Measurements from ENCODE around the gene AMFR. TPM values are rescaled to one million over a fixed set of nuclear protein-coding genes. Genes with fewer than 3 reads are reported as not detected.

AMFR gene
- polyA plus RNA-seq, 3 donors, result 28.3 to 68.1 (median 48.9) TPM

DNA sequence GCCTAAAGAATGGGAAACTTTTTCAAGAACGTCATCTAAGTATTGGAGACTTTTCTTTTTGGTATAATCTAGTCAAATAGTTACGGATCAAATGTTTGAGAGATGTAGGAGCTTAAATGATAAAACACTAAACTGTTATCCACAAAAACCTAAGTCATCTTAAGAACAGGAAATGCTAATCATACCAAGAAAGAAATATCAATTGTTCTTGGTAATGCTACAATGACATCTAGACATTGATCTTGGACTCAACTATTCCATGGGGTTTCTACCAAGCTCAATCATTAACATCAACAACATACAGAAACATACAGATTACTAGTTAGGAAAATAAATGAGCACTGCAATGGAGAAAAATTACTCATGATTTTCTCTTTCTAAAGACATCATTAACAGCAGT lies 21.9 kb upstream of the AMFR start:
- DNase-seq, result no peak
- H3K4me3 ChIP-seq (replicated peaks in 1 of 3; ENCODE audit: low read depth in 2 of 3, low read length in 3 of 3), result no peak overlapping the region
- H3K9me3 ChIP-seq (replicated peaks in 1 of 2; ENCODE audit: control insufficient read depth in 1 of 2, insufficient read depth in 1 of 2, low read length in 2 of 2), result no peaks in the 10 kb centered on the region
- H4K20me1 ChIP-seq (ENCODE audit: insufficient read depth, low read length), result peaks cover 7% of the 10 kb centered on the region
- no peak overlapping the region for H2AFZ ChIP-seq (ENCODE audit: insufficient read depth, low read depth, low read length, poor library complexity, severe bottlenecking)
- no CpG with 5 or more reads among the region's 2 CpGs for WGBS (ENCODE audit: insufficient coverage)
- TF ChIP-seq, protein P1, sequence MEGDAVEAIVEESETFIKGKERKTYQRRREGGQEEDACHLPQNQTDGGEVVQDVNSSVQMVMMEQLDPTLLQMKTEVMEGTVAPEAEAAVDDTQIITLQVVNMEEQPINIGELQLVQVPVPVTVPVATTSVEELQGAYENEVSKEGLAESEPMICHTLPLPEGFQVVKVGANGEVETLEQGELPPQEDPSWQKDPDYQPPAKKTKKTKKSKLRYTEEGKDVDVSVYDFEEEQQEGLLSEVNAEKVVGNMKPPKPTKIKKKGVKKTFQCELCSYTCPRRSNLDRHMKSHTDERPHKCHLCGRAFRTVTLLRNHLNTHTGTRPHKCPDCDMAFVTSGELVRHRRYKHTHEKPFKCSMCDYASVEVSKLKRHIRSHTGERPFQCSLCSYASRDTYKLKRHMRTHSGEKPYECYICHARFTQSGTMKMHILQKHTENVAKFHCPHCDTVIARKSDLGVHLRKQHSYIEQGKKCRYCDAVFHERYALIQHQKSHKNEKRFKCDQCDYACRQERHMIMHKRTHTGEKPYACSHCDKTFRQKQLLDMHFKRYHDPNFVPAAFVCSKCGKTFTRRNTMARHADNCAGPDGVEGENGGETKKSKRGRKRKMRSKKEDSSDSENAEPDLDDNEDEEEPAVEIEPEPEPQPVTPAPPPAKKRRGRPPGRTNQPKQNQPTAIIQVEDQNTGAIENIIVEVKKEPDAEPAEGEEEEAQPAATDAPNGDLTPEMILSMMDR (IDR thresholded peaks at IDR 0.05), result no peak
- peaks cover 30 to 56% of the 10 kb centered on the region in 2 donors for H3K36me3 ChIP-seq (replicated peaks in 1 of 2; ENCODE audit: control insufficient read depth in 1 of 2, insufficient read depth in 2 of 2, low read length in 2 of 2)
- H3K79me2 ChIP-seq (ENCODE audit: insufficient read depth, low read length), result peaks cover 58% of the 10 kb centered on the region
- Mint-ChIP-seq H3K9me3 (peaks cover 0 to 1% (median 0%) of the 10 kb centered on the region in 7 donors), H3K36me3 (peaks cover 37 to 42% of the 10 kb centered on the region in 2 donors), H3K4me3 (no peak overlapping the region), H3K4me1 (peaks cover 25% of the 10 kb centered on the region), H3K27ac (no peak overlapping the region), H3K27me3 (ENCODE audit: low read depth in 3 of 3) (no peaks in the 10 kb centered on the region)
- intact Hi-C loops (cut with micrococcal nuclease), result no loop called here
- H3K4me1 ChIP-seq (ENCODE audit: control insufficient read depth in 1 of 2, insufficient read depth in 2 of 2, low read length in 2 of 2), result peaks cover 16 to 21% of the 10 kb centered on the region in 2 donors
- H3K4me2 ChIP-seq (replicated peaks; ENCODE audit: extremely low read depth, low read length, poor library complexity, severe bottlenecking), result no peak overlapping the region
- H3K27ac ChIP-seq (ENCODE audit: low read depth in 1 of 2, low read length in 2 of 2), result no peak overlapping the region
- H3K27me3 ChIP-seq (ENCODE audit: control insufficient read depth in 2 of 2, insufficient read depth in 2 of 2, low read length in 2 of 2), result no peaks in the 10 kb centered on the region
- no peak overlapping the region for H3K9ac ChIP-seq (ENCODE audit: insufficient read depth, low read length, poor library complexity, severe bottlenecking)

DNA sequence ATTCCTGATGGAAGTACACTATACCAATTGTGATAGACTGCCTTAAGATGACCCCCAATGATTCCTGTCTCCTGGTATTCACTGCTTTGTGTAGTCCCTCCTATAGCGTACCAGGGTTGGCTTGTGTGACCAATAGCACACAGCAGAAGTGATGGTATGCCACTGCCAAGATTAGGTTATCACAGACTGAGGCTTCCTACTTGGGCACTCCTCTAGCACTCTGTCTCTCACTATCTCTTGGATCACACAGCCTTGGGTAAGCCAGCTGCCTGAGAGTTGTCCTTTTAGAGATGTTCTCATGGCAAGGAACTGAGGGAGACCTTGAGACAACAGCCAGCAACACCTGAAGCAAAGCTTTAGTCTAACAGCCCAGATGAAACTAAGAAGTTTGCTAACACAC lies 12.7 kb upstream of the AMFR start:
- H3K4me1 ChIP-seq (ENCODE audit: control insufficient read depth in 1 of 2, insufficient read depth in 2 of 2, low read length in 2 of 2), result no peaks in the 10 kb centered on the region
- intact Hi-C loops (cut with micrococcal nuclease), result no loop called here

More for the DNA sequence above, 12.7 kb upstream of the AMFR start:
- H3K27me3 Mint-ChIP-seq (ENCODE audit: low read depth in 3 of 3), result peaks cover 0 to 3% (median 0%) of the 10 kb centered on the region in 3 donors
- Histone ChIP-seq H3K9me3 (replicated peaks in 1 of 2; ENCODE audit: control insufficient read depth in 1 of 2, insufficient read depth in 1 of 2, low read length in 2 of 2) (no peaks in the 10 kb centered on the region), H3K79me2 (ENCODE audit: insufficient read depth, low read length) (peaks cover 3% of the 10 kb centered on the region), H3K9ac (ENCODE audit: insufficient read depth, low read length, poor library complexity, severe bottlenecking) (no peak overlapping the region), H3K36me3 (replicated peaks in 1 of 2; ENCODE audit: control insufficient read depth in 1 of 2, insufficient read depth in 2 of 2, low read length in 2 of 2) (peaks cover 66 to 88% of the 10 kb centered on the region in 2 donors), H4K20me1 (ENCODE audit: insufficient read depth, low read length) (no peaks in the 10 kb centered on the region), H2AFZ (ENCODE audit: insufficient read depth, low read depth, low read length, poor library complexity, severe bottlenecking) (no peak overlapping the region), H3K27ac (ENCODE audit: low read depth in 1 of 2, low read length in 2 of 2) (no peak overlapping the region), H3K4me2 (replicated peaks; ENCODE audit: extremely low read depth, low read length, poor library complexity, severe bottlenecking) (no peak overlapping the region), H3K4me3 (replicated peaks in 1 of 3; ENCODE audit: low read depth in 2 of 3, low read length in 3 of 3) (no peak overlapping the region), H3K27me3 (ENCODE audit: control insufficient read depth in 2 of 2, insufficient read depth in 2 of 2, low read length in 2 of 2) (no peaks in the 10 kb centered on the region)
- 83% methylated on average over 1 of the region's 1 CpG for WGBS (ENCODE audit: insufficient coverage)
- DNase-seq, result no peak
- H3K36me3 Mint-ChIP-seq, result peaks cover 70 to 78% of the 10 kb centered on the region in 2 donors
- H3K9me3 Mint-ChIP-seq, result no peaks in the 10 kb centered on the region
- H3K27ac Mint-ChIP-seq, result peak overlapping the region in 1 of 7 donors; percentile 31
- H3K4me1 Mint-ChIP-seq, result no peaks in the 10 kb centered on the region
- H3K4me3 Mint-ChIP-seq, result no peak overlapping the region
- TF ChIP-seq, protein P1 (IDR thresholded peaks at IDR 0.05), result no peak
